Activated CD4-positive, CD25-positive, alpha-beta regulatory T cell treated with anti-CD3 and anti-CD28 coated beads, Interleukin-2, amount 50 U/mL, for 16 hours (primary cell): ENCODE results near the gene NCLN.

Experiments
- DNase-seq: peaks from one replicate; pipeline ENCODE4 v3.0.0-alpha.2; 2020; ENCODE audit warnings: low read depth, low spot score

NCLN gene, protein sequence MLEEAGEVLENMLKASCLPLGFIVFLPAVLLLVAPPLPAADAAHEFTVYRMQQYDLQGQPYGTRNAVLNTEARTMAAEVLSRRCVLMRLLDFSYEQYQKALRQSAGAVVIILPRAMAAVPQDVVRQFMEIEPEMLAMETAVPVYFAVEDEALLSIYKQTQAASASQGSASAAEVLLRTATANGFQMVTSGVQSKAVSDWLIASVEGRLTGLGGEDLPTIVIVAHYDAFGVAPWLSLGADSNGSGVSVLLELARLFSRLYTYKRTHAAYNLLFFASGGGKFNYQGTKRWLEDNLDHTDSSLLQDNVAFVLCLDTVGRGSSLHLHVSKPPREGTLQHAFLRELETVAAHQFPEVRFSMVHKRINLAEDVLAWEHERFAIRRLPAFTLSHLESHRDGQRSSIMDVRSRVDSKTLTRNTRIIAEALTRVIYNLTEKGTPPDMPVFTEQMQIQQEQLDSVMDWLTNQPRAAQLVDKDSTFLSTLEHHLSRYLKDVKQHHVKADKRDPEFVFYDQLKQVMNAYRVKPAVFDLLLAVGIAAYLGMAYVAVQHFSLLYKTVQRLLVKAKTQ

GRCh38 chr19:3185461-3186159 is at the start of gene NCLN:
Gene NCLN, plus strand, starts transcription at chr19:3185930. Its CDS starts 101 bp downstream, at chr19:3186031.
- DNase-seq, result peak; percentile 91

DNA sequence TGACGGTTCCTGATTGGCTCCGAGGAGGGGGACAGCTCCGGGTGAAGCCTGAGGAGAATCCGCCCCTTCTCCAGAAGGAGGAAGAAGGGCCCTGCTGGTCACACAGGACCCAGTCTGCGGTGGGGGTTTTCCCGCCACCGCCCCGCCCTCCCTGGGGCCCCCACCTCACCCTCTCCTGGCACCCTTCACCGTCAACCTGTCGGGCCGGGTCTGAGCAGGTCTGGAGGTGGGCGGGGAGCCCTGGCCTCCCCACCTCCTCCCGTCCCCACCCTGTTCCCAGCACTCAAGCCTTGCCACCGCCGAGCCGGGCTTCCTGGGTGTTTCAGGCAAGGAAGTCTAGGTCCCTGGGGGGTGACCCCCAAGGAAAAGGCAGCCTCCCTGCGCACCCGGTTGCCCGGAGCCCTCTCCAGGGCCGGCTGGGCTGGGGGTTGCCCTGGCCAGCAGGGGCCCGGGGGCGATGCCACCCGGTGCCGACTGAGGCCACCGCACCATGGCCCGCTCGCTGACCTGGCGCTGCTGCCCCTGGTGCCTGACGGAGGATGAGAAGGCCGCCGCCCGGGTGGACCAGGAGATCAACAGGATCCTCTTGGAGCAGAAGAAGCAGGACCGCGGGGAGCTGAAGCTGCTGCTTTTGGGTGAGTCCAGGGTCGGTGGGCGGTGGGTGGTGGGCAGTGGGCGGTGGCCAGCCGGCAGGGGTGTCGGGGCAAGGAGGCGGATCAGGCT is 49.6 kb upstream of the NCLN start, which contains the start of gene GNA15:
Gene GNA15, plus strand, starts transcription at position 73 of the 723 bp plus-strand sequence. Its CDS starts 418 bp downstream, at position 491.
- no peak for DNase-seq

DNA sequence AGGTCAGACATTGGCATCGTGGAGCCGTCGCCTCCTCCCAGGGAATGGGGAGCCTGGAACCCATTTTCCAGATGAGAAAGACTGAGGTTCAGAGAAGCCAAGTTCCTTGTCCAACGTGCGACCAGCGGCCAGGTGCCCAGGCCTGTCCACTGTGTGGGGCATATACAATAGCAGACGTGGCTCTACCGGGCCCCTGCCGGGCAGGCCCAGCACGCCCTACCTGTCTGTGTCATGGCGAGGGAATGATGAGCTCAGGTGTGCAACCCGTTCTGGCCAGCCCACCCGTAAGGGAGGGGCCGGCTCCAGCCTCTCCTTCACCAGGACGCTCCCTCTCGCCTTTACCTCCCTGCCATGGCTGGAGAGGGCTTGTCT is 49.1 kb upstream of the NCLN start:
- DNase-seq, result no peak

DNA sequence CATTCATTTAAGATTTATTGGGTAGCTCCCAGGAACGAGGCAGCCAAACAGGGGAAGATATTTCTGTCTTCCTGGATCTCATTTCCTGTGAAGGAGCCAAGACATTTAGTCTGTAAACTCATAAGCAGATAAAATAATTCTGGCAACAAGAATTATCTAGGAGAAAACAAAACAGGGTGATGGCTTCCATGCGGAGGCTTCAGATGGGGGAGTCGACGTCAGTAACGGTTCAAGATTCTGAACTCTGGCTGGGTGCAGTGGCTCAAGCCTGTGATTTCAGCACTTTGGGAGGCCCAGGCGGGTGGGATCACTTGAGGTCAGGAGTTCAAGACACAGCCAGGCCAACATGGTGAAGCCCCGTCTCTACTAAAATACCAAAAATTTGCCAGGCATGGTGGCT is 48.6 kb upstream of the NCLN start:
- no peak for DNase-seq

GRCh38 chr19:3138268-3138667 is 47.5 kb upstream of the NCLN start:
- DNase-seq, result no peak

- DNase-seq, result no peak
These were observed 45.1 kb upstream of the NCLN start for GRCh38 chr19:3140667-3141038.

- DNase-seq, result no peak
These were observed 43.4 kb upstream of the NCLN start for GRCh38 chr19:3142292-3142670.

DNA sequence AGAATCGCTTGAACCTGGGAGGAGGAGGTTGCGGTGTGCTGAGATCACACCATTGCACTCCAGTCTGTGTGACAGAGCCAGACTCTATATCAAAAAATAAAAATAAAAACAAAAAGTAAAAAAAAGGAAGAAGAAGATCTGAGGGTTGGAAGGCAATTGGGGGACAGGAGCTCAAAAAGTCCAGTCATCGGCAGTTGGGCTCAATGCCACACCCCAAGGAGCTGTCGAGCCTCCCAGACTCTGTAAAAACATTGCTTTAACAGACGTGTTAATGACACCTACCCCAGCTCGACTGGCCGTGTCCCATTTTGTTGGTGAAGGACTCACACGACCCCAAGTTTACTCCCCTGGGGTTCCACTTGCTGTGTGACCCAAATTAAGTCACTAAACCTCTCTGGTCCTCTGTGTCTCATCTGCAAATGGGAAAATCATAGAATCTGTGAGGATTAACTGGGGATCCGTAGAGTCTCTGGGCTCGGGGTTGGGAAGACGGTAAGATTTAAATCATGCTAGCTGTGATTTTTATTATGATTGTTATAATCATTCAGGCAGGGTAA is 42.9 kb upstream of the NCLN start:
- DNase-seq, result no peak

- DNase-seq, result no peak
These were observed 39.6 kb upstream of the NCLN start for GRCh38 chr19:3145909-3146676.

DNA sequence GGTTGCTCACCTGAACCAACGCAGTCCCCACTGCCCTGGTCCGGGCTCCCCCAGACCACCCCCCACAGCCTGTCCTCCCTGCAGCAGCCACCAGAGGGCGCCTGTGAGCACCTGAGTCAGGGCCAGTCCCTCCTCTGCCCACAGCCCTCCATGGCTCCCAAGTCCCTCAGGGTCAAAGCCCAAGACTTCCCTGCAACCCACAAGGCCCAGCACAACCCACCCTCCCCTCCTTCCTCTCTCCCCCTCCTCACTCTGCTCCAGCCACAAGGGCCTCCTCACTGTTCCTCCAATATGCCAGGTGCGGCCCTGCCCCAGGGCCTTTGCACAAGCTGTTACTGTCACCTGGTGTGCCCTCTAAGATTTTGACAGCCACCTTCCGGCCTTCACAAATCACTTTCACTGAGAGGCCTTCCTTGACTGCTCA is 39.0 kb upstream of the NCLN start:
- peak; percentile 53 for DNase-seq

DNA sequence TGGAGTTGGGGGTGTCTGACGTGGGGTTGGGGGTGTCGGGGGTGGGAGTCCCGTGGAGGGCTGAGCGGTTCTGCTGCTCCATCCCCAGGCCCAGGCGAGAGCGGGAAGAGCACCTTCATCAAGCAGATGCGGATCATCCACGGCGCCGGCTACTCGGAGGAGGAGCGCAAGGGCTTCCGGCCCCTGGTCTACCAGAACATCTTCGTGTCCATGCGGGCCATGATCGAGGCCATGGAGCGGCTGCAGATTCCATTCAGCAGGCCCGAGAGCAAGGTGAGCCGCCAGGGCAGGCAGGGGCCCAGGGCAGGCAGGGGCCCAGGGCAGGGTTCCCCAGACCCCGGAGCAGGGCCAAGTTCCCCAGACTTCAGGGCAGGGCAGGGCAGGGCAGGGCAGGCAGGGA is 37.2 kb upstream of the NCLN start:
- DNase-seq, result no peak

DNA sequence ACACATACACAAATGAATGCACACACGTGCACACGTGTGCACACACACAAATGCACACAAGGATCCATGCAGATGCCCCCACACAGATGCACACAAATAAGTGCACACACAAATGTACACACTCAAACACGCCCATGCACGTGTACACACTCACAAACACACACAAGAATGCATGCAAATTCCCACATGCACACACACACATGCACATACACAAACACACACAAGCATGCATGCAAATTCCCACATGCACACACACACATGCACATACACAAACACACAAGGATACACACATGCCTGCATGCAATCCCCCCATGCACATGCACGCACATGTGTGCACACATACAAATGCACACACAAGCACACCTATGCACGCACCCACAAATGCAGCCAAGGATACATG is 36.6 kb upstream of the NCLN start:
- DNase-seq, result no peak

DNA sequence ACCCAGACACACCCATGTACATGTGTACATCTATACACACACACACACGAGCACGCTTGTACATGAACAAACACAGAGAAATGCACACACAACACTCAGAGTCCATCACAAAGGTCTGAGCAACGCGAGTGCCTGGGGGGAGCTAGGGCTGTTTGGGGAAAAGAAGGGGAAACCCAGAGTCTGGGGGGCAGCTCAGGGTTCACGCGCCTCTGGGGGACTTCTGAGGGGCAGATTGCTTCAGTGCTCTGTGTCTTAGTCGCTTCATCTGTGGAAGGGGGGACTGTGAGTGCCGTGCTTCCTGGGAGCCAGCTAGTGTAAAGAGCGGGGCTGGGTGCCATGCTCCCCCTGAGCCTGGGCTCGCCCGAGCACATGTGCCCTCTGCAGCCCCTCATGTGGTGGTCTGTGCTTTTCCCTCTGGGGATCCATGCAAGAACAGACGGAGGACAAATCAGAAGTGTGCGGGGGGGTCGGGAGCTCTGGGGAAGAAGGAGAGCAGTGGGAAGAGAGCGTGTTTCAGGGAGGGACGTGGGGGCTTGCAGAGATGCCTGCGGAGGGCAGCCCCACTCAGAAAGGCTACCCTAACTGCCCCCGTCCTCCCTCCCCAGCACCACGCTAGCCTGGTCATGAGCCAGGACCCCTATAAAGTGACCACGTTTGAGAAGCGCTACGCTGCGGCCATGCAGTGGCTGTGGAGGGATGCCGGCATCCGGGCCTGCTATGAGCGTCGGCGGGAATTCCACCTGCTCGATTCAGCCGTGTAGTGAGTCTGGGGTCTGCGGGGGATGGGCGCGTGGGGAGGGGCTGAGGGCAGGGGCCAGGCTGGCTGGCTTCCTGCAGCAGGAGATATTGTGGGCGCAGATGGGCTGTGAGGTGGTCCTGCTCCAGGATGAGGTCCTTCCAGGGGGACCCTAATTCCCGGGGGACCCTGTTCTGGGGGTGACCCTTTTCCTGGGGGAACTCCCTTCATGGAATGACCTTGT is 35.9 kb upstream of the NCLN start:
- DNase-seq, result no peak

DNA sequence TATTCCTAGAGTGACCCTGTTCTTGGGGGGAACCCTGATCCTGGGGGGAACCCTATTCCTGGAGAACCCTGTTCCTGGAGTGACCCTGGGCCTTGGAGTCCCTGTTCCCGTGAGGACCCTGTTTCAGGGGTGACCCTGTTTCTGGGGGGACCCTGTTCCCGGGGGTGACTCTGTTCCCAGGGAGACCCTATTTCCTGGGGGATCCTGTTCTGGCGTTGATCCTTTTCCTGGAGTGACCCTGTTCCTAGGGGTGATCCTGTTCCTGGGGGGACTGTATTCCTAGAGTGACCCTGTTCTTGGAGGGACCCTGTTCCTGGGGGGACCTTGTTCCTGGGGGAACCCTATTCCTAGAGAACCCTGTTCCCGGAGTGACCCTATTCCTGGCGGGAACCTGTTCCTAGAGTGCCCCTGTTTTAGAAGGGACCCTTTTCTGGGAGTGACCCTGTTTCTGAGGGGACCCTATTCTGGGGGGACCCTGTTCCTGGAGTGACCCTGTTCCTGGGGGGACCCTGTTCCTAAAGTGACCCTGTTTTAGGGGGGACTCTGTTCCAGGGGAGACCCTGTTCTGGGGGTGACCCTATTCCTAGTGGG is 34.9 kb upstream of the NCLN start:
- DNase-seq, result no peak

GRCh38 chr19:3151563-3152418 is 33.9 kb upstream of the NCLN start:
- no peak for DNase-seq

DNA sequence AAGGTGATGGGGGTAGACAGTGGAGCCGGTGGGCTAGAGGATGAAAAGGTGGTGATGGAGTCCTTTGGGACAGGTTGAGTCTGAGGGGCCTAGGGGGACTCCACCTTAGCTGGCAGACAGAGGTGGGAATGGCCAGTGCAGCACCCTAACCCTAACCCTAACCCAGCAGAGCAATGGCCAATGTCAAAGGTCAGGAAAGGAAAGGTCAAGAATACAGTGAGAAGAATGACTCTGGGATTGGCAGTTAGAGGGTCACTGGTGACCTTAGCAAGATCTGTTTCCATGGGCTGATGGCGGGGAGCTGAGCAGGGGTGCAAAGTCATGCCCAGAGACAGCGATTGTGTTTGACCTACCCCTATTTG is 33.3 kb upstream of the NCLN start:
- DNase-seq, result no peak

DNA sequence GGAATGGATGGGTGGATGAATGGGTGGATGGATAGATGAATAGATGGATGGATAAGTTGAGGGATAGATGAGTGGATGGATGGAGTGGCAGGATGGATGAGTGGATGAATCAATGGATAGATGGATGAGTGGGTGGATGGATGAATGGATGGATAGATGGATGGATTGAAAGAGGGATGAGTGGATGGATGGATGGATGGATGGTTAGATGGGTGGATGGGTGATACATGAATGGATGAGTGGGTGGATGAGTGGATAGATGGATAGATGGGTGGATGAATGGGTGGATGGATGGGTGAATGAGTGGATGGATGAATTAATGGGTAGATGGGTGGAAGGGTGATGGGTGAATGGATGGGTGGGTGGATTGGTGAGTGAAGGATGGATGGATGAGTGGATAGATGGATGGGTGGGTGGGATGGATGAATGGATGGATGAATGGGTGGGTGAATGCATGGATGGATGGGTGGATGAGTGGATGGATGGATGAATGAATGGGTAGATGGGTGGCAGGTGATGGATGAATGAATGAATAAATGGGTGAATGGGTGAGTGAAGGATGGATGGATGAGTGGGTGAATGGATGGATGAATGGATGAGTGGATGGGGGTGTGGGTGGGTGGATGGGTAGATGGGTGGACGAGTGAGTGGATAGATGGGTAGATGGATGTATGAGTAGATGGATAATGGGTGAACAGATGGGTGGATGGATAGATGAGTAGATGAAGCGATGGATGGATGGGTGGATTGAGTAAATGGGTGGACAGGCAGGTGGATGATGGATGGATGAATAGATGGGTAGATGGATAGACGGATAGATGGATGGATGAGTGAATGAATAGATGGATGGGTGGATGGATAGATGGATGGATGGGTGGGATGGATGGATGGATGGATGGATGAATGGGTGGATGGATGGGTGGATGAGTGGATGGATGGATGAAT is 32.2 kb upstream of the NCLN start:
- DNase-seq, result no peak
